CD8-positive, alpha-beta memory T cell (primary cell): ENCODE measurements around the gene ESR1. TPM values are rescaled to one million over a fixed set of nuclear protein-coding genes. Genes with fewer than 3 reads are reported as not detected.

ENCODE experiments used
- CTCF ChIA-PET: fragments of 350-600 bp; sonication (Branson Sonifier 250); formaldehyde crosslinking; loops from one replicate; lab custom pipeline; 2021; ENCODE audit warnings: antibody characterized with exemption; lab: Charles Lee
- POLR2A ChIA-PET: fragments of 350-600 bp; sonication (Branson Sonifier 250); formaldehyde crosslinking; loops from one replicate; lab custom pipeline; 2021; ENCODE audit warnings: antibody characterized with exemption; lab: Charles Lee
- DNase-seq, 5 donors: peaks; one replicate each; pipeline versions ENCODE4 v3.0.0 to v3.0.0-alpha.2; 2020 to 2022; ENCODE audit warnings: mixed read lengths in 1 of 5
- H3K27ac ChIP-seq: one replicate; pipeline ENCODE4 v1.7.0; 2013; ENCODE audit warnings: low read depth, mild to moderate bottlenecking, low read length, moderate library complexity
- H3K27me3 ChIP-seq: 2 replicates; pipeline ENCODE4 v1.7.0; 2013; ENCODE audit warnings: low read length, mild to moderate bottlenecking; ENCODE audit not compliant: insufficient read depth, poor library complexity, severe bottlenecking
- H3K36me3 ChIP-seq: 2 replicates; pipeline ENCODE4 v1.7.0; 2013; ENCODE audit warnings: mild to moderate bottlenecking, low read length, moderate library complexity; ENCODE audit not compliant: insufficient read depth
- H3K4me1 ChIP-seq: 2 replicates; pipeline ENCODE4 v1.7.0; 2013; ENCODE audit warnings: mild to moderate bottlenecking, low read length, moderate library complexity; ENCODE audit not compliant: insufficient read depth
- H3K4me3 ChIP-seq: 2 replicates; pipeline ENCODE4 v1.7.0; 2013; ENCODE audit warnings: mild to moderate bottlenecking, low read length
- H3K9me3 ChIP-seq: 2 replicates; pipeline ENCODE4 v1.7.0; 2013; ENCODE audit warnings: mild to moderate bottlenecking, low read length
- H3K27ac Mint-ChIP-seq, 8 donors: one replicate each; pipeline ENCODE4 v1.8.0; 2020 to 2021; ENCODE audit warnings: mixed read lengths in 8 of 8, mild to moderate bottlenecking in 6 of 8, inconsistent platforms in 3 of 8, moderate library complexity in 3 of 8
- H3K27me3 Mint-ChIP-seq, 2 donors: one replicate each; pipeline ENCODE4 v1.8.0; 2020 to 2021; ENCODE audit warnings: mixed read lengths in 2 of 2, mild to moderate bottlenecking in 1 of 2, moderate library complexity in 1 of 2
- H3K36me3 Mint-ChIP-seq, 3 donors: one replicate each; pipeline ENCODE4 v1.8.0; 2020 to 2021; ENCODE audit warnings: mixed read lengths in 3 of 3, inconsistent platforms in 1 of 3, mild to moderate bottlenecking in 1 of 3
- H3K4me1 Mint-ChIP-seq, 3 donors: one replicate each; pipeline ENCODE4 v1.8.0; 2020 to 2021; ENCODE audit warnings: mixed read lengths in 3 of 3, inconsistent platforms in 1 of 3, mild to moderate bottlenecking in 1 of 3
- H3K4me3 Mint-ChIP-seq, 7 donors: one replicate each; pipeline ENCODE4 v1.8.0; 2020 to 2021; ENCODE audit warnings: mixed read lengths in 7 of 7, mild to moderate bottlenecking in 6 of 7, moderate library complexity in 4 of 7, inconsistent platforms in 2 of 7
- H3K9me3 Mint-ChIP-seq, 5 donors: one replicate each; pipeline ENCODE4 v1.8.0; 2020 to 2022; ENCODE audit warnings: mixed read lengths in 5 of 5, mild to moderate bottlenecking in 3 of 5, moderate library complexity in 2 of 5, inconsistent platforms in 1 of 5
- polyA plus RNA-seq: library from polyadenylated mRNA; unstranded; fragments of 300-500 nt; fragmentation: Illumina TruSeq; gene quantifications from one replicate; pipeline ENCODE4 v1.2.3, GENCODE V29; 2021
- total RNA-seq, 2 experiments: library from RNA; stranded (reverse); gene quantifications; one replicate each; pipeline ENCODE4 v1.2.3, GENCODE V29; 2021

The ESR1 gene
- total and polyA plus RNA-seq, 3 experiments from 2014 or later = 0.15 to 1.2 TPM; not detected in 1

DNA sequence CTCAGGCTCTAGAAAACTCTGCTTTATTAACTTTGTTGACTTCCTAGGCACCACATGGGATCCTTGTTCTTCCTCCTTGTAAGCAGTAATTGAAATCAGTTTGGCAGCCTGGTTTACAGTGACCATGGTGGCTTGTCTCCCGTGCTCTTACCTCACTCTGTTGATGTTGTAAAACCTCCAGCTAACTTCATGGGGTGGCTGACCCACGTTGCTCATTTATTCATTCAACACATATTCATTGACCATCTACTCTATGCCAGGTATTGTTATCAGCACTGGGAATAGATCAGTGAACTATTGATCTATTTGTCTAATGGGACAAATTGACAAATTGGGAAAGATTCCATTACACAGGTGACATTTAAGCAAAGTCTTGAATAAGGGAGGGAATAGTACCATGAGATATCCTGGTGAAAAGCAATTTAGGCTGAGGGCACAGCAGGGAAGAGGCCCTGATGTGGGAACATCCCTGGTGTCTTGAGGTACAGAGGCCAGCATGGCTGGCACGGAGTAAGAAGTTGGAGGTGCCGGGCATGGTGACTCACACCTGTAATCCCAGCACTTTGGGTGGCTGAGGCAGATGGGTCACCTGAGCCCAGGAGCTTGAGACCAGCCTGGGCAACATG, 19.1 kb downstream of the ESR1 start:
- no peak for DNase-seq
- Histone ChIP-seq H3K9me3 (no peaks in the 10 kb centered on the region), H3K27me3 (no peaks in the 10 kb centered on the region), H3K4me3 (no peak overlapping the region), H3K27ac (no peak overlapping the region), H3K36me3 (no peaks in the 10 kb centered on the region), H3K4me1 (no peaks in the 10 kb centered on the region)
- H3K27me3 Mint-ChIP-seq = peaks cover 3 to 9% of the 10 kb centered on the region in 2 donors
- H3K9me3 Mint-ChIP-seq = peaks cover 0 to 5% (median 0%) of the 10 kb centered on the region in 5 donors
- ChIA-PET POLR2A (no interaction called here), CTCF (no interaction called here)
- H3K27ac Mint-ChIP-seq = no peak overlapping the region
- H3K4me1 Mint-ChIP-seq = no peaks in the 10 kb centered on the region
- H3K4me3 Mint-ChIP-seq = no peak overlapping the region
- H3K36me3 Mint-ChIP-seq = no peaks in the 10 kb centered on the region

DNA sequence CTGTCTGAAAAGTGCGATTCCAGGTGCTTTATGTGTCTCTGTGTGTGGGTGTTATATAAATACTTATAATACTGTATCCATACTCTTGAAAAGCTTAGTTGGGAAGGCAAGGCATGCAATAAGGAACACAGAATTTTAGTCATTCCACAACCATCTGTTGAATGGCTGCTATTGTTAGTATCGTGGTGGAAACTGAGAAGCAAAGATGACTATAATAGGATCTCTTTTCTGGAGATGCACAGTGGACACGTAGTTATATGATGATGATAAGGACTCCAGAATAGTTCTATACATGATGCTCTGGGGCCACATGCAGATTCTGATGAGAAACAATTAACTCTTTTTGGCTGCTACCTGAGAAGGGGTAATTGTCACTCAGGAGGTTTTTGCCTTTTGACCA, 25.2 kb downstream of the ESR1 start:
- Mint-ChIP-seq H3K4me1 (no peaks in the 10 kb centered on the region), H3K4me3 (no peak overlapping the region)
- POLR2A ChIA-PET = no interaction called here

DNA sequence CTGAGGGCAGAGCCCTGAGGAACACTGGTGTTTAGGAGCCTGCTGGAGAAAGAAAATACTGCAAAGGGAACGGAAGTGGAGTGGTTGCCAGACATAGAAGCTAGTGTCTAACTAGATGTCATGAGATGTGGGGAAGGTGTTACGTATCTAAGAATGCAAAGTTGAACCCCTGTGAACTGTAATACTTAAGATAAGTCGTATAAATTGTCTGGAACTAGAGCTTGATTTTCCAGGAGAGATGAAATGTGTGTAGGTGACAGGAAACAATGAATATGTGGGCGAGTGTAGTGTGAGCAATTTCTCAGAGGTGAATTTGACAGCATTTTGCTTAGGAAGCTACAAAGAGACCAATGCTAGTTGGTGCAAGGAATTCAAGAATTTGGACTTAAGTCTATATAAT, 27.9 kb downstream of the ESR1 start:
- peaks cover 2 to 7% of the 10 kb centered on the region in 2 donors for H3K27me3 Mint-ChIP-seq
- Histone ChIP-seq H3K36me3 (no peaks in the 10 kb centered on the region), H3K9me3 (no peaks in the 10 kb centered on the region), H3K4me3 (no peak overlapping the region), H3K4me1 (no peaks in the 10 kb centered on the region), H3K27me3 (no peaks in the 10 kb centered on the region), H3K27ac (no peak overlapping the region)
- H3K4me3 Mint-ChIP-seq = no peak overlapping the region
- no peak for DNase-seq
- POLR2A ChIA-PET = no interaction called here
- H3K4me1 Mint-ChIP-seq = no peaks in the 10 kb centered on the region
- H3K36me3 Mint-ChIP-seq = no peaks in the 10 kb centered on the region
- H3K27ac Mint-ChIP-seq = no peak overlapping the region
- CTCF ChIA-PET = no interaction called here
- H3K9me3 Mint-ChIP-seq = no peaks in the 10 kb centered on the region

More for the DNA sequence above, 25.2 kb downstream of the ESR1 start:
- H3K9me3 ChIP-seq = no peaks in the 10 kb centered on the region
- H3K36me3 ChIP-seq = no peaks in the 10 kb centered on the region
- no peaks in the 10 kb centered on the region for H3K4me1 ChIP-seq
- CTCF ChIA-PET = no interaction called here
- no peaks in the 10 kb centered on the region for H3K9me3 Mint-ChIP-seq
- no peaks in the 10 kb centered on the region for H3K27me3 ChIP-seq
- H3K27me3 Mint-ChIP-seq = peaks cover 2 to 7% of the 10 kb centered on the region in 2 donors
- no peak overlapping the region for H3K4me3 ChIP-seq
- DNase-seq = no peak
- H3K27ac ChIP-seq = no peak overlapping the region
- no peak overlapping the region for H3K27ac Mint-ChIP-seq
- no peaks in the 10 kb centered on the region for H3K36me3 Mint-ChIP-seq

GRCh38 chr6:151837223-151837622, 29.7 kb downstream of the ESR1 start:
- H3K27ac ChIP-seq = no peak overlapping the region
- H3K27ac Mint-ChIP-seq = no peak overlapping the region
- H3K4me3 ChIP-seq = no peak overlapping the region
- no peaks in the 10 kb centered on the region for H3K4me1 ChIP-seq
- no peaks in the 10 kb centered on the region for H3K27me3 ChIP-seq
- H3K4me1 Mint-ChIP-seq = no peaks in the 10 kb centered on the region
- H3K36me3 Mint-ChIP-seq = no peaks in the 10 kb centered on the region
- H3K36me3 ChIP-seq = no peaks in the 10 kb centered on the region
- H3K9me3 ChIP-seq = no peaks in the 10 kb centered on the region
- peaks cover 0 to 1% (median 0%) of the 10 kb centered on the region in 5 donors for H3K9me3 Mint-ChIP-seq
- H3K27me3 Mint-ChIP-seq = peaks cover 2 to 4% of the 10 kb centered on the region in 2 donors
- DNase-seq = no peak
- ChIA-PET CTCF (interaction anchor here (0.7 kb wide), 1 partner anchor 672 kb away, joined by 3 read pairs; no protein-coding TSS in a partner anchor), POLR2A (no interaction called here)
- H3K4me3 Mint-ChIP-seq = no peak overlapping the region

- no peak overlapping the region for H3K27ac ChIP-seq
- H3K4me3 ChIP-seq = no peak overlapping the region
- ChIA-PET POLR2A (no interaction called here), CTCF (no interaction called here)
- Mint-ChIP-seq H3K4me3 (no peak overlapping the region), H3K27ac (no peak overlapping the region), H3K9me3 (peaks cover 0 to 1% (median 0%) of the 10 kb centered on the region in 5 donors), H3K36me3 (peaks cover 0 to 4% (median 0%) of the 10 kb centered on the region in 3 donors), H3K27me3 (no peaks in the 10 kb centered on the region), H3K4me1 (no peaks in the 10 kb centered on the region)
- no peak for DNase-seq
- no peaks in the 10 kb centered on the region for H3K4me1 ChIP-seq
- no peaks in the 10 kb centered on the region for H3K27me3 ChIP-seq
- no peaks in the 10 kb centered on the region for H3K36me3 ChIP-seq
- H3K9me3 ChIP-seq = no peaks in the 10 kb centered on the region
Observed at GRCh38 chr6:151842816-151843215, 35.3 kb downstream of the ESR1 start.

DNA sequence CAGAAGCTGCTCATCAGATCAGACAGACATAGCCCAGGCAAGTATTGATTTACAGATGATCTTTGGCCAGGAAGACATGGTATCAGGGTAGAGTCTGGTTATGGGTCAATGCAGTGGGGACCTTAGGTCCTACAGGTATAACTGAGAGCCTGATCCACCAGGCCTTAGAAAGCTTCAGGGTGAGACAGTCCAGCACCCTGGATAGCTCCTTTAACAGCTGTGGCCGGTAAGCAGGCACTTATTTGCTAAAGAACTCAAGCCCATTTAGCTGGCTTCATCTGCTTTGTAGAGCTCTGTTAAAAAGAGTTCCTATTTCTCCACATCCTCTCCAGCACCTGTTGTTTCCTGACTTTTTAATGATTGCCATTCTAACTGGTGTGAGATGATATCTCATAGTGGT, 39.6 kb downstream of the ESR1 start:
- H3K36me3 Mint-ChIP-seq = peaks cover 0 to 6% (median 0%) of the 10 kb centered on the region in 3 donors
- no peaks in the 10 kb centered on the region for H3K27me3 Mint-ChIP-seq
- Histone ChIP-seq H3K4me3 (no peak overlapping the region), H3K4me1 (no peaks in the 10 kb centered on the region), H3K9me3 (no peaks in the 10 kb centered on the region), H3K27me3 (no peaks in the 10 kb centered on the region), H3K36me3 (no peaks in the 10 kb centered on the region), H3K27ac (no peak overlapping the region)
- H3K4me3 Mint-ChIP-seq = no peak overlapping the region
- H3K4me1 Mint-ChIP-seq = no peaks in the 10 kb centered on the region
- no peak overlapping the region for H3K27ac Mint-ChIP-seq
- peaks cover 0 to 2% (median 0%) of the 10 kb centered on the region in 5 donors for H3K9me3 Mint-ChIP-seq
- no peak for DNase-seq
- ChIA-PET CTCF (no interaction called here), POLR2A (no interaction called here)

DNA sequence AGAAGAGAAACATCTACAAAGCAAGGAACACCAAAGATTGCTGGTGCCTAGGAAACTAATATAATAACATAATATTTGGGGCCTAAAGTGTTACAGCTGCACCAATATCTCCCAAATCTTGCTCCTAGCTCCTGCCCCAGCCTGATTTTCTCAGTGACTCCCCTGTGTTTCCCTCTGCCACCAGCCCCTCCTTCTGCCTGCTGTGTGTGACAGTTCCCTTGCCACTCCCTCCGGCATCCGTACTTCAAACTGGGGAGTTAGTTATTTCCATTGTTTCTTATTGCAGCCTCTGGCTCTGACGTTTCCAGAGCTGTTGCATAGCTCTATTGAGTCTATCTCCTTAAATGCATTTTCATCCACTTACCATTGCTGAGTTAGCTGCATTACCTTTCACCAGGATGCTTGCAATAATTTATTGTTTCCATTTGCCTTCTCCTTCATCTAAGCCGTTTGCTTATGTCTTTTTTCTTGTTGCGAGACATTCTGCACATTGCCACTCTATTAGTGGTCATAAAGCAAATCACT, 43.1 kb downstream of the ESR1 start:
- Histone ChIP-seq H3K27ac (no peak overlapping the region), H3K9me3 (no peaks in the 10 kb centered on the region), H3K36me3 (no peaks in the 10 kb centered on the region), H3K27me3 (no peaks in the 10 kb centered on the region), H3K4me3 (no peak overlapping the region), H3K4me1 (no peaks in the 10 kb centered on the region)
- H3K27me3 Mint-ChIP-seq = no peaks in the 10 kb centered on the region
- H3K4me3 Mint-ChIP-seq = no peak overlapping the region
- ChIA-PET POLR2A (no interaction called here), CTCF (no interaction called here)
- DNase-seq = no peak
- no peaks in the 10 kb centered on the region for H3K4me1 Mint-ChIP-seq
- H3K36me3 Mint-ChIP-seq = peaks cover 0 to 3% (median 0%) of the 10 kb centered on the region in 3 donors
- peaks cover 0 to 2% (median 0%) of the 10 kb centered on the region in 5 donors for H3K9me3 Mint-ChIP-seq
- no peak overlapping the region for H3K27ac Mint-ChIP-seq

DNA sequence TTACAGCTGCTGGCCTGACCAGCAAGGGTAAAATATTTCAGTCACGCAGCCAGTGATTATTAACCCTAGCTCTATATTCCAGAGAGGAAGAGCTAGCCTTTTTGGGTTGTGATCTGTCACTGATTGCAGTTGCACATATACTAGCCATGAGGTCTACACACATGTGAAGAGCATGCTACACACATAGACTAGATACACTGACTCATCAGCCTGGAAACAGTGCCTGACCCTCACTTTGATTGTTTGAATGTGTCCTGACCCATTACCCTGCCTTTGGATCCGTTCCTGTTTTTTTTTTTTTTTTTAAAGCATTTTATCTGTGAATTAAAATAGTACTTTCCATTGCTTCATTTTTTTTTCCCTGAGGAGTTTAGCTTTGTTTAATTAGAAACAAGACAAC, 50.8 kb downstream of the ESR1 start:
- Histone ChIP-seq H3K27ac (no peak overlapping the region), H3K9me3 (no peaks in the 10 kb centered on the region), H3K4me3 (no peak overlapping the region), H3K36me3 (no peaks in the 10 kb centered on the region), H3K4me1 (no peaks in the 10 kb centered on the region), H3K27me3 (no peaks in the 10 kb centered on the region)
- Mint-ChIP-seq H3K4me1 (no peaks in the 10 kb centered on the region), H3K27ac (no peak overlapping the region), H3K36me3 (no peaks in the 10 kb centered on the region), H3K9me3 (peaks cover 0 to under 1% (median 0%) of the 10 kb centered on the region in 5 donors), H3K27me3 (peaks cover 0 to 3% of the 10 kb centered on the region in 2 donors), H3K4me3 (no peak overlapping the region)
- DNase-seq = no peak
- ChIA-PET POLR2A (no interaction called here), CTCF (no interaction called here)
